ENCODE measurements around the gene KIAA0825.
A peak's percentile ranks its signal among the peaks of the same experiment; 100 is the strongest.
"Not testable (repeated sequence)": the region's sequence is repeated elsewhere in the genome, so short reads cannot be mapped to it uniquely, and the experiment has no call there.

The KIAA0825 gene

GRCh38 chr5:94361832-94362796 lies 256.3 kb downstream of the KIAA0825 start:
- DNase-seq: no peak

- no peak for DNase-seq
Measured at GRCh38 chr5:94361161-94361560, 257.2 kb downstream of the KIAA0825 start.

GRCh38 chr5:94360382-94361130 lies 257.8 kb downstream of the KIAA0825 start:
- no peak for DNase-seq

- no peak for DNase-seq
Measured at GRCh38 chr5:94359880-94360279, 258.5 kb downstream of the KIAA0825 start.

GRCh38 chr5:94355811-94356210 lies 262.6 kb downstream of the KIAA0825 start:
- DNase-seq: no peak

GRCh38 chr5:94354837-94355485 lies 263.4 kb downstream of the KIAA0825 start:
- not testable (repeated sequence) for DNase-seq

- DNase-seq: no peak
Measured at GRCh38 chr5:94353605-94354004, 264.8 kb downstream of the KIAA0825 start.

- DNase-seq: peak; percentile 16
Measured at GRCh38 chr5:94347130-94347529, 271.3 kb downstream of the KIAA0825 start.

GRCh38 chr5:94345257-94345656 lies 273.1 kb downstream of the KIAA0825 start:
- DNase-seq: peak; percentile 59

GRCh38 chr5:94337617-94338016 lies 280.8 kb downstream of the KIAA0825 start:
- DNase-seq: no peak

GRCh38 chr5:94335936-94336335 lies 282.5 kb downstream of the KIAA0825 start:
- no peak for DNase-seq

GRCh38 chr5:94329115-94329514 lies 289.3 kb downstream of the KIAA0825 start:
- no peak for DNase-seq

- no peak for DNase-seq
Measured at GRCh38 chr5:94326586-94326985, 291.8 kb downstream of the KIAA0825 start.

- DNase-seq: no peak
Measured at GRCh38 chr5:94316916-94317838, 301.2 kb downstream of the KIAA0825 start.

- no peak for DNase-seq
Measured at GRCh38 chr5:94314460-94315131, 303.8 kb downstream of the KIAA0825 start.

GRCh38 chr5:94313696-94314095 lies 304.7 kb downstream of the KIAA0825 start:
- no peak for DNase-seq

- DNase-seq: no peak
Measured at GRCh38 chr5:94313188-94313587, 305.2 kb downstream of the KIAA0825 start.

- DNase-seq: no peak
Measured at GRCh38 chr5:94312298-94312697, 306.1 kb downstream of the KIAA0825 start.

- DNase-seq: no peak
Measured at GRCh38 chr5:94310833-94311232, 307.6 kb downstream of the KIAA0825 start.

- DNase-seq: no peak
Measured at GRCh38 chr5:94309141-94309540, 309.3 kb downstream of the KIAA0825 start.

- DNase-seq: no peak
Measured at GRCh38 chr5:94308442-94308841, 310.0 kb downstream of the KIAA0825 start.

GRCh38 chr5:94304146-94304545 lies 314.3 kb downstream of the KIAA0825 start:
- DNase-seq: no peak
